ENCODE results near the gene CCDC144A.
"Not testable (repeated sequence)": the region's sequence is repeated elsewhere in the genome, so short reads cannot be mapped to it uniquely, and the experiment has no call there.

CCDC144A gene

DNA sequence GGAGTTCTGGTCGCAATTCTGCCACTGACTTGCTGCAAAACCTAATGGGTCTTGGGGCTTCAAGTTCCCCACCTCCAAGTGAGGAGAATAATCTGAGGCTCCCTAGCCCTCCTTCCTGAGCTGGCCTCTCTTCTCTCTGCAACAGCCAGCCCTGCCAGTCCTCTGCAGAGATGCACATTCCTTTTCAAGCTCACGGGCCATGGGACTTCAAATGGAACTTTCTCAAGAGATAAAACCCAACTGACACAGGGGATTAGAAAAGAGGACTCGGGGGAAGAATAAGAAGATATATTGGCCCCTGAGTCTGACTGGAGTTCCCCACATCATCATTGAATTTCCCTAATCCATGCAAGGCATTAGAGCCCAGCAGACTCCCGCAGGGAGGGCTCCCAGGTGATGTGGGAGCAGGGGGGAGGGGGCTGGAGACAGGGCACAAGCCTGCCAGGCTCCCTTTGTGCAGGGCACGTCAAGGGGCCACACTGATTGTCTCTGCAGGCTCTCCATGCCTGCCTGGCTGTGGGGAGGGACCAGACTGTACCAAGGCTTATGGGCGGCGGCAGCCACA, 131.0 kb downstream of the CCDC144A start:
- DNase-seq = no peak

DNA sequence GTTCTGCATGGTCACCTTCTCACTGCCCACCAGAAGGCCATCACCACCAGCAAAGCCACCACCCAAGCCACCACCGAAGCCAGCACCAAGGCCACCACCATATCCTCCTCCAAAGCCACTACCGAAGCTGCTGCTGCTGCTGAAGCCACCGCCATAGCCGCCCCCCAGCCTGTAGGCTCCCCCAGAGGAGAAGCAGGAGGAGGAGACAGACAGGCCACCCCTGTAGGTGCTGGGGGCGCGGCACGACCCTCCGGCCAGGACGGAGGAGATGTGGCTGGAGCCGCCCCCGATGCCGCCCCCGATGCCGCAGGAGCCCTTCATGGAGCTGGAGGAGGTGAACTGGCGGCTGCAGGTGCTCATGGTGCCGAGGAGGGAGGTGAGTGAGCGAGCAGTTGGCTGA, 132.1 kb downstream of the CCDC144A start:
- DNase-seq = not testable (repeated sequence)

DNA sequence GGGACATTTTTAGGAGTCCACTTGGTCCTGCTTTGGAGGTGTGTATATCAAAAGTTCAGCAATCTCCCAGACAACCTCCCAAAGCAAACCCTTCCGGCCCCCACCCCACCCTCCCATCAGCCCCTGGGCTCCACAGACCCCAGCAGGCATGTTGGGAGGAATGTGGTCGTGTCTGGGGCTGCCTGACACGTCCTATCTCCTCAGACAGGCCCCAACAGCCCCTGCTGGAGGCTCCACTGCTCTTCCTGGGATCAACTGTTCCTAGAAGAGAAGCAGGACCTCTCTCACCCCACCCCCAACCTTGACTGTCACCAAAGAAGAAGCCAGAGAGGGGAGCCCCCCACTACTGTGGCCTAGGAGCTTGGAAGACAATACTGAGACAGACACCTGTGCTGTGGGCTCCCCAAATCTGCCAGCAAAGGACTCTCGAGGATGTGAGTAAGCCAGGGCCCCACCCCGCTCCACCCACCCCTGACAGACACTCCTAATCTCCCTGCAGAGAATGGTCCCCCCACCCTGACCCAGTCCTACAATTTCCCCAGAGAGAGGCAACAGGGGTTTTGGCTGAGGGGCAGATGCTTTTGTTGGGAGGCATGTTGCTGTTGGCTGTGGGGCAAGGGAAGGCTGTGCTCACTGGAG, 133.8 kb downstream of the CCDC144A start:
- peak; percentile 60 for DNase-seq

Measured in hematopoietic multipotent progenitor cell treated with erythropoietin and hydrocortisone succinate and interleukin-3 and kit ligand, for 8 days (in vitro differentiated cells).